Type B pancreatic cell (in vitro differentiated cells): ENCODE measurements around the gene PAPOLA. TPM values are rescaled to one million over a fixed set of nuclear protein-coding genes. Genes with fewer than 3 reads are reported as not detected.

Experiments
- DNase-seq: peaks from one replicate; pipeline ENCODE4 v3.0.0; 2021; ENCODE audit warnings: mixed read lengths; ENCODE audit not compliant: unreplicated experiment; ENCODE audit errors: extremely low spot score
- H3K27ac Mint-ChIP-seq: 2 replicates; pipeline ENCODE4 v1.8.0; 2021; ENCODE audit warnings: mild to moderate bottlenecking, mixed read lengths
- H3K27me3 Mint-ChIP-seq: 2 replicates; pipeline ENCODE4 v1.8.0; 2021; ENCODE audit warnings: mixed read lengths
- H3K36me3 Mint-ChIP-seq: 2 replicates; pipeline ENCODE4 v1.8.0; 2021; ENCODE audit warnings: mixed read lengths
- H3K4me1 Mint-ChIP-seq: one replicate; pipeline ENCODE4 v1.8.0; 2021; ENCODE audit warnings: mixed read lengths; ENCODE audit not compliant: unreplicated experiment
- H3K4me3 Mint-ChIP-seq: 2 replicates; pipeline ENCODE4 v1.8.0; 2021; ENCODE audit warnings: mild to moderate bottlenecking, mixed read lengths
- H3K9me3 Mint-ChIP-seq: 2 replicates; pipeline ENCODE4 v1.8.0; 2021; ENCODE audit warnings: mixed read lengths
- CTCF ChIP-seq: fragments of 200-600 bp; sonication (generic); conservative IDR thresholded peaks from 2 replicates; pipeline ENCODE4 v1.5.0; 2021; ENCODE audit warnings: antibody characterized with exemption, mild to moderate bottlenecking
- total RNA-seq: library from RNA; stranded (reverse); gene quantifications from 2 replicates; pipeline ENCODE4 v1.2.1, GENCODE V29; 2021; ENCODE audit warnings: low replicate concordance

Gene PAPOLA
- total RNA-seq, 1 donor from 2014 or later: 210 TPM

- Mint-ChIP-seq H3K4me3 (no peak overlapping the region), H3K27ac (no peak overlapping the region), H3K4me1 (no peaks in the 10 kb centered on the region), H3K9me3 (no peaks in the 10 kb centered on the region), H3K27me3 (no peaks in the 10 kb centered on the region), H3K36me3 (no peaks in the 10 kb centered on the region)
- TF ChIP-seq CTCF: no peak
- DNase-seq: no peak
Observed at GRCh38 chr14:96493178-96493577, 9.0 kb upstream of the PAPOLA start.

- no peak for DNase-seq
- Mint-ChIP-seq H3K4me1 (no peaks in the 10 kb centered on the region), H3K36me3 (no peaks in the 10 kb centered on the region), H3K9me3 (no peaks in the 10 kb centered on the region), H3K27me3 (no peaks in the 10 kb centered on the region), H3K27ac (no peak overlapping the region), H3K4me3 (no peak overlapping the region)
- no peak for TF ChIP-seq CTCF
Observed at GRCh38 chr14:96494331-96494730, 7.9 kb upstream of the PAPOLA start.

- DNase-seq: no peak
- Mint-ChIP-seq H3K27ac (no peak overlapping the region), H3K4me3 (no peak overlapping the region), H3K9me3 (no peaks in the 10 kb centered on the region), H3K4me1 (no peaks in the 10 kb centered on the region), H3K36me3 (no peaks in the 10 kb centered on the region), H3K27me3 (no peaks in the 10 kb centered on the region)
- no peak for TF ChIP-seq CTCF
Observed at GRCh38 chr14:96497087-96497486, 5.1 kb upstream of the PAPOLA start.

GRCh38 chr14:96497586-96497985, 4.6 kb upstream of the PAPOLA start:
- Mint-ChIP-seq H3K4me3 (no peak overlapping the region), H3K27ac (no peak overlapping the region), H3K9me3 (no peaks in the 10 kb centered on the region), H3K36me3 (no peaks in the 10 kb centered on the region), H3K4me1 (no peaks in the 10 kb centered on the region), H3K27me3 (no peaks in the 10 kb centered on the region)
- no peak for DNase-seq
- no peak for TF ChIP-seq CTCF

GRCh38 chr14:96501217-96501739, 904 bp upstream of the PAPOLA start:
- no peak for TF ChIP-seq CTCF
- Mint-ChIP-seq H3K27ac (peak overlapping the region; percentile 98), H3K9me3 (no peaks in the 10 kb centered on the region), H3K4me3 (peak overlapping the region; percentile 99), H3K36me3 (peaks cover 15% of the 10 kb centered on the region), H3K4me1 (peaks cover 20% of the 10 kb centered on the region), H3K27me3 (no peaks in the 10 kb centered on the region)
- no peak for DNase-seq
